ENCODE data around the gene SIRPA. TPM values are rescaled to one million over a fixed set of nuclear protein-coding genes. Genes with fewer than 3 reads are reported as not detected.

SIRPA gene
- total and polyA plus RNA-seq, 2 of the 8 experiments (the other 6 are each of a cell fraction or from before 2014, with no cell fraction given), result 3.9 to 4.3 TPM

DNA sequence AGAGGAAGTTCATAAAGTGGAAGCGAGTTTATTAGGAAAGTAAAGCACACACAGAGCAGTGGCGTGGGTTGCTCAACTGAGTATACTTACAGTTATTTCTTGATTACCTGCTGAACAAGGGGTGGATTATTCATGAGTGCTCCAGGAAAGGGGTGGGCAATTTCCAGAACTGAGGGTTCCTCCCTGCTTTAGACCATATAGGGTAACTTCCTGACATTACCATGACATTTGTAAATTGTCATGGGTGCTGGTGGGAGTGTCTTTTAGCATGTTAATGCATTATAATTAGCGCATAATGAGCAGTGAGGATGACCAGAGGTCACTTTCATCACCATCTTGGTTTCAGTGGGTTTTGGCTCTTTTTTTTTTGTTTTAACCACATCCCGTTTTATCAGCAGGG lies 68.9 kb downstream of the SIRPA start (continued):
- TF ChIP-seq CHD7 (IDR thresholded peaks at IDR 0.05; ENCODE audit: insufficient replicate concordance, low read length), result no peak
- TF ChIP-seq ASH2L (IDR thresholded peaks at IDR 0.05; ENCODE audit: low read length), result no peak
- TF ChIP-seq KDM1A (IDR thresholded peaks at IDR 0.05; ENCODE audit: borderline replicate concordance, low read length), result no peak
